HCT116 (cell line): Measurements from ENCODE around the gene PGR. TPM values are rescaled to one million over a fixed set of nuclear protein-coding genes. Genes with fewer than 3 reads are reported as not detected.

ENCODE experiments used
- ATAC-seq: fragments of 200-7000 bp; cut with Tn5 transposase; 2 replicates; pipeline ENCODE4 v1.9.1; 2020; ENCODE audit warnings: mild to moderate bottlenecking, moderate library complexity
- BruUV-seq: library from RNA; stranded (reverse); fragments of 400-500 nt; replicated peaks from 2 replicates; lab custom pipeline; 2021; lab: Mats Ljungman, UMichigan
- CTCF ChIA-PET: fragments of 300-600 bp; sonication (Branson Sonifier 250); formaldehyde crosslinking; loops from one replicate; lab custom pipeline; 2021; ENCODE audit warnings: antibody characterized with exemption; lab: Charles Lee
- POLR2A ChIA-PET: fragments of 300-600, 350-600 bp; sonication (Branson Sonifier 250); formaldehyde crosslinking; loops from one replicate; lab custom pipeline; 2021; ENCODE audit warnings: antibody characterized with exemption; lab: Charles Lee
- RAD21 ChIA-PET, 2 experiments: fragments of 300-600 bp; sonication (Branson Sonifier 250); formaldehyde crosslinking; loops; one replicate each; lab custom pipeline; 2023; ENCODE audit warnings: low total read pairs in 2 of 2; ENCODE audit not compliant: uncharacterized antibody in 2 of 2, unreplicated experiment in 2 of 2, low non-redundant PET in 1 of 2; lab: Charles Lee
- DNase-seq: peaks from one replicate; pipeline ENCODE4 v3.0.0-alpha.2; 2010; ENCODE audit warnings: low read depth, low spot score
- H2AFZ ChIP-seq: fragments of 200-600 bp; shearing (Covaris generic), sonication (generic); 2 replicates; pipeline ENCODE4 v1.6.1; 2017; ENCODE audit warnings: low read depth, mixed run types, mixed read lengths, antibody characterized with exemption, low read length; ENCODE audit not compliant: poor library complexity, severe bottlenecking
- H3K27ac ChIP-seq: 2 replicates; pipeline ENCODE4 v1.5.1; 2012; ENCODE audit warnings: low read depth, low read length
- H3K27me3 ChIP-seq: fragments of 200-600 bp; sonication (generic); 2 replicates; pipeline ENCODE4 v1.6.1; 2016; ENCODE audit warnings: mixed run types, low read length, mixed read lengths; ENCODE audit not compliant: insufficient read depth
- H3K36me3 ChIP-seq, 2 experiments: fragments of 200-500 bp in 1 of 2; fragments of 200-600 bp in 1 of 2; sonication (Bioruptor generic) in 1 of 2; sonication (generic) in 1 of 2; 2 replicates each; pipeline versions ENCODE4 v1.5.1 to v1.6.1; 2014 to 2016; ENCODE audit warnings: low read length in 2 of 2, inconsistent platforms in 1 of 2, mixed read lengths in 1 of 2, mixed run types in 1 of 2; ENCODE audit not compliant: insufficient read depth in 2 of 2, control insufficient read depth in 1 of 2
- H3K4me1 ChIP-seq, 2 experiments: fragments of 200-600 bp in 1 of 2; sonication (generic) in 1 of 2; 2 replicates each; pipeline versions ENCODE4 v1.5.1 to v1.6.1; 2012 to 2017; ENCODE audit warnings: low read length in 2 of 2, inconsistent platforms in 1 of 2, mild to moderate bottlenecking in 1 of 2, mixed read lengths in 1 of 2, mixed run types in 1 of 2, moderate library complexity in 1 of 2; ENCODE audit not compliant: insufficient read depth in 2 of 2, control insufficient read depth in 1 of 2
- H3K4me2 ChIP-seq: fragments of 200-600 bp; sonication (generic); 2 replicates; pipeline ENCODE4 v1.6.1; 2017; ENCODE audit warnings: mixed run types, low read length, mixed read lengths
- H3K4me3 ChIP-seq, 2 experiments: fragments of 200-600 bp in 1 of 2; sonication (generic) in 1 of 2; replicated peaks in 1 of 2; 2 replicates each; pipeline ENCODE4 v1.5.1; 2011 to 2016; ENCODE audit warnings: low read length in 2 of 2, control low read depth in 1 of 2, low read depth in 1 of 2, mild to moderate bottlenecking in 1 of 2, mixed read lengths in 1 of 2, mixed run types in 1 of 2
- H3K79me2 ChIP-seq: fragments of 200-600 bp; sonication (generic); 2 replicates; pipeline ENCODE4 v1.6.1; 2017; ENCODE audit warnings: mild to moderate bottlenecking, mixed run types, low read length, moderate library complexity, mixed read lengths; ENCODE audit not compliant: insufficient read depth
- H3K9ac ChIP-seq: fragments of 200-600 bp; sonication (generic); 2 replicates; pipeline ENCODE4 v1.6.1; 2016; ENCODE audit warnings: low read length, mixed read lengths
- H3K9me2 ChIP-seq: fragments of 200-600 bp; sonication (generic), shearing (Covaris generic); 2 replicates; pipeline ENCODE4 v1.6.1; 2017; ENCODE audit warnings: mixed run types, mild to moderate bottlenecking, moderate library complexity; ENCODE audit not compliant: insufficient read depth
- H3K9me3 ChIP-seq, 2 experiments: fragments of 200-500 bp in 1 of 2; fragments of 200-600 bp in 1 of 2; sonication (Bioruptor generic) in 1 of 2; sonication (generic) in 1 of 2; 2 replicates each; pipeline ENCODE4 v1.6.1; 2014 to 2017; ENCODE audit warnings: low read length in 2 of 2, mixed read lengths in 2 of 2, inconsistent platforms in 1 of 2, low read depth in 1 of 2, mild to moderate bottlenecking in 1 of 2, mixed run types in 1 of 2, moderate library complexity in 1 of 2; ENCODE audit not compliant: control insufficient read depth in 1 of 2, insufficient read depth in 1 of 2
- H4K20me1 ChIP-seq: fragments of 200-600 bp; sonication (generic), shearing (Covaris generic); 2 replicates; pipeline ENCODE4 v1.6.1; 2017; ENCODE audit warnings: mixed run types, mild to moderate bottlenecking, moderate library complexity; ENCODE audit not compliant: insufficient read depth
- CBX3 ChIP-seq: IDR thresholded peaks from 2 replicates; pipeline ENCODE4 v1.6.1; 2012; ENCODE audit warnings: low read depth
- CEBPB ChIP-seq: IDR thresholded peaks from 2 replicates; pipeline ENCODE4 v1.6.1; 2012; ENCODE audit warnings: low read depth
- CTCF ChIP-seq, 3 experiments: fragments of 200-600 bp in 1 of 3; sonication (generic) in 1 of 3; IDR thresholded peaks in 2 of 3; conservative IDR thresholded peaks in 1 of 3; 2 replicates each; pipeline ENCODE4 v1.5.1; 2012 to 2017; ENCODE audit warnings: low read depth in 2 of 3, low read length in 2 of 3, antibody characterized with exemption in 1 of 3, borderline replicate concordance in 1 of 3, control low read depth in 1 of 3, mild to moderate bottlenecking in 1 of 3, mixed read lengths in 1 of 3, mixed run types in 1 of 3, moderate library complexity in 1 of 3; ENCODE audit not compliant: insufficient read depth in 1 of 3
- EGR1 ChIP-seq: IDR thresholded peaks from 2 replicates; pipeline ENCODE4 v1.6.1; 2012; ENCODE audit warnings: low read depth
- ELF1 ChIP-seq: IDR thresholded peaks from 2 replicates; pipeline ENCODE4 v1.6.1; 2012; ENCODE audit warnings: low read depth, borderline replicate concordance
- EZH2 ChIP-seq: fragments of 200-600 bp; sonication (generic); IDR thresholded peaks from 2 replicates; pipeline ENCODE4 v1.6.1; 2017; ENCODE audit warnings: antibody characterized with exemption, mixed run types
- EZH2phosphoT487 ChIP-seq: fragments of 200-600 bp; IDR thresholded peaks from 2 replicates; pipeline ENCODE4 v1.6.1; 2018; ENCODE audit warnings: antibody characterized with exemption, borderline replicate concordance
- FOSL1 ChIP-seq: IDR thresholded peaks from 2 replicates; pipeline ENCODE4 v1.6.1; 2012; ENCODE audit warnings: low read depth
- MAX ChIP-seq: IDR thresholded peaks from 2 replicates; pipeline ENCODE4 v1.6.1; 2012
- POLR2A ChIP-seq: IDR thresholded peaks from 2 replicates; pipeline ENCODE4 v1.7.0; 2011; ENCODE audit warnings: borderline replicate concordance; ENCODE audit not compliant: insufficient read depth, insufficient read length; ENCODE audit errors: extremely low read depth
- POLR2AphosphoS5 ChIP-seq: IDR thresholded peaks from 2 replicates; pipeline ENCODE4 v1.6.1; 2011; ENCODE audit warnings: mild to moderate bottlenecking, low read depth, low read length, moderate library complexity
- RAD21 ChIP-seq: IDR thresholded peaks from 2 replicates; pipeline ENCODE4 v1.6.1; 2012; ENCODE audit warnings: low read depth, mild to moderate bottlenecking
- REST ChIP-seq: IDR thresholded peaks from 2 replicates; pipeline ENCODE4 v1.6.1; 2012; ENCODE audit warnings: low read depth
- SIN3A ChIP-seq: IDR thresholded peaks from 2 replicates; pipeline ENCODE4 v1.6.1; 2012; ENCODE audit warnings: low read depth
- SP1 ChIP-seq: IDR thresholded peaks from 2 replicates; pipeline ENCODE4 v1.6.1; 2012; ENCODE audit warnings: low read depth
- SRF ChIP-seq: IDR thresholded peaks from 2 replicates; pipeline ENCODE4 v1.6.1; 2012; ENCODE audit warnings: low read depth
- TCF7L2 ChIP-seq: IDR thresholded peaks from 2 replicates; pipeline ENCODE4 v1.7.0; 2011; ENCODE audit warnings: borderline replicate concordance, inconsistent platforms; ENCODE audit not compliant: insufficient read depth, insufficient read length; ENCODE audit errors: extremely low read depth
- YY1 ChIP-seq: IDR thresholded peaks from 2 replicates; pipeline ENCODE4 v1.6.1; 2011; ENCODE audit warnings: low read length, low read depth, moderate library complexity, mild to moderate bottlenecking; ENCODE audit not compliant: insufficient replicate concordance; ENCODE audit errors: extremely low read depth
- ZBTB33 ChIP-seq: IDR thresholded peaks from 2 replicates; pipeline ENCODE4 v1.6.1; 2011; ENCODE audit warnings: mild to moderate bottlenecking, low read length, moderate library complexity; ENCODE audit not compliant: insufficient replicate concordance; ENCODE audit errors: extremely low read depth
- ZFX ChIP-seq: fragments of 450-650 bp; IDR thresholded peaks from 2 replicates; pipeline ENCODE4 v1.6.1; 2017
- intact Hi-C: fragments of 100-400 bp; cut with micrococcal nuclease; formaldehyde crosslinking; loops from 2 replicates; pipeline ENCODE4 v1.10.0; 2022
- total RNA-seq: library from RNA; stranded (reverse); gene quantifications from one replicate; pipeline ENCODE4 v1.2.1, GENCODE V29; 2021; ENCODE audit not compliant: unreplicated experiment

PGR gene
- total RNA-seq, 1 experiment from 2014 or later = not detected

- intact Hi-C loops = no loop called here
- TF ChIP-seq TCF7L2 (no peak), EZH2phosphoT487 (no peak), RAD21 (no peak), YY1 (no peak), ZBTB33 (no peak), POLR2A (no peak), SIN3A (no peak), EGR1 (no peak), SRF (no peak), SP1 (no peak), CEBPB (no peak), ZFX (no peak), CBX3 (no peak), REST (no peak), POLR2AphosphoS5 (no peak), CTCF (IDR thresholded peaks at IDR 0.05 in 2 of 3, conservative IDR thresholded peaks at IDR 0.05 in 1 of 3; ENCODE audit: borderline replicate concordance in 1 of 3, insufficient read depth in 1 of 3, low read depth in 2 of 3, low read length in 2 of 3) (no peak), ELF1 (no peak), FOSL1 (no peak), EZH2 (no peak), MAX (no peak)
- no peak overlapping the region for H3K9ac ChIP-seq
Measured at GRCh38 chr11:101049813-101050212, 79.8 kb downstream of the PGR start.

More at GRCh38 chr11:101049813-101050212, 79.8 kb downstream of the PGR start:
- no peaks in the 10 kb centered on the region for H3K9me3 ChIP-seq
- CTCF ChIA-PET = no interaction called here
- H3K27ac ChIP-seq = no peak overlapping the region
- no peak for DNase-seq
- no peaks in the 10 kb centered on the region for H3K27me3 ChIP-seq
- H3K4me1 ChIP-seq = no peaks in the 10 kb centered on the region
- no peak overlapping the region for H3K4me3 ChIP-seq
- POLR2A ChIA-PET = no interaction called here
- no peak for ATAC-seq
- H4K20me1 ChIP-seq = no peaks in the 10 kb centered on the region
- no TSS peak for BruUV-seq
- no peaks in the 10 kb centered on the region for H3K79me2 ChIP-seq
- H3K9me2 ChIP-seq = no peaks in the 10 kb centered on the region
- H3K36me3 ChIP-seq = no peaks in the 10 kb centered on the region
- no peak overlapping the region for H3K4me2 ChIP-seq
- RAD21 ChIA-PET = no interaction called here
- no peak overlapping the region for H2AFZ ChIP-seq
